NCI-H187 (cell line): ENCODE measurements around the gene TBC1D28.
"Not testable (repeated sequence)": the region's sequence is repeated elsewhere in the genome, so short reads cannot be mapped to it uniquely, and the experiment has no call there.

Experiments
- DNase-seq, 2 experiments: peaks; one replicate each; lab custom pipeline; 2025; lab: John Stamatoyannopoulos, UW

TBC1D28 gene

GRCh38 chr17:18644291-18644690 is at the start of gene TBC1D28:
TBC1D28 (minus strand) TSS chr17:18644391; CDS start chr17:18641352, 3,039 bp downstream.
- DNase-seq = not testable (repeated sequence)

- not testable (repeated sequence) for DNase-seq
Observed at GRCh38 chr17:18682668-18683067, 38.5 kb upstream of the TBC1D28 start.

- peak in 1 of 2 experiments; percentile 4 for DNase-seq
Observed at GRCh38 chr17:18681767-18682571, 37.8 kb upstream of the TBC1D28 start, which contains the start of gene FOXO3B. FOXO3B (minus strand) TSS chr17:18682314; CDS start chr17:18681651, 663 bp downstream.

- not testable (repeated sequence) for DNase-seq
Observed at GRCh38 chr17:18677381-18677780, 33.2 kb upstream of the TBC1D28 start.

GRCh38 chr17:18676928-18677327 is 32.7 kb upstream of the TBC1D28 start:
- DNase-seq = not testable (repeated sequence)

- DNase-seq = not testable (repeated sequence)
Observed at GRCh38 chr17:18672395-18673227, 28.4 kb upstream of the TBC1D28 start.

GRCh38 chr17:18668625-18669024 is 24.4 kb upstream of the TBC1D28 start:
- not testable (repeated sequence) for DNase-seq

GRCh38 chr17:18667535-18667934 is 23.3 kb upstream of the TBC1D28 start:
- DNase-seq = not testable (repeated sequence)

- not testable (repeated sequence) for DNase-seq
Observed at GRCh38 chr17:18666326-18666725, 22.1 kb upstream of the TBC1D28 start.

GRCh38 chr17:18661924-18662624 is 17.9 kb upstream of the TBC1D28 start:
- DNase-seq = not testable (repeated sequence)

GRCh38 chr17:18650094-18650493 is 5.9 kb upstream of the TBC1D28 start:
- DNase-seq = not testable (repeated sequence)

- DNase-seq = not testable (repeated sequence)
Observed at GRCh38 chr17:18643124-18643523, 1.1 kb downstream of the TBC1D28 start.

- DNase-seq = not testable (repeated sequence)
Observed at GRCh38 chr17:18638357-18638756, 5.8 kb downstream of the TBC1D28 start.

GRCh38 chr17:18636237-18636636 is 8.0 kb downstream of the TBC1D28 start:
- not testable (repeated sequence) for DNase-seq

GRCh38 chr17:18635773-18636172 is 8.4 kb downstream of the TBC1D28 start:
- DNase-seq = not testable (repeated sequence)

- DNase-seq = not testable (repeated sequence)
Observed at GRCh38 chr17:18634550-18635263, 9.5 kb downstream of the TBC1D28 start.

- no peak for DNase-seq
Observed at GRCh38 chr17:18626152-18626870, 17.9 kb downstream of the TBC1D28 start.

- DNase-seq = peak; percentile 22 to 26
Observed at GRCh38 chr17:18625509-18626104, 18.6 kb downstream of the TBC1D28 start.

GRCh38 chr17:18624862-18625501 is 19.2 kb downstream of the TBC1D28 start:
- DNase-seq = not testable (repeated sequence)

GRCh38 chr17:18617613-18618012 is 26.6 kb downstream of the TBC1D28 start:
- not testable (repeated sequence) for DNase-seq
